ENCODE measurements around the gene LRRC56. TPM values are rescaled to one million over a fixed set of nuclear protein-coding genes. Genes with fewer than 3 reads are reported as not detected.

The LRRC56 gene
- total and polyA plus RNA-seq, 4 experiments from 2014 or later = 0.24 to 4.6 (median 3.0) TPM

- POLR2A ChIA-PET (ENCODE audit: partially characterized antibody) = interaction anchor here (7.1 to 7.5 kb wide), 2 partner anchors 9 to 12 kb away, joined by 56 to 62 read pairs; partner anchors contain the start of gene PHRF1
Measured at GRCh38 chr11:563812-564578, 26.7 kb downstream of the LRRC56 start.

DNA sequence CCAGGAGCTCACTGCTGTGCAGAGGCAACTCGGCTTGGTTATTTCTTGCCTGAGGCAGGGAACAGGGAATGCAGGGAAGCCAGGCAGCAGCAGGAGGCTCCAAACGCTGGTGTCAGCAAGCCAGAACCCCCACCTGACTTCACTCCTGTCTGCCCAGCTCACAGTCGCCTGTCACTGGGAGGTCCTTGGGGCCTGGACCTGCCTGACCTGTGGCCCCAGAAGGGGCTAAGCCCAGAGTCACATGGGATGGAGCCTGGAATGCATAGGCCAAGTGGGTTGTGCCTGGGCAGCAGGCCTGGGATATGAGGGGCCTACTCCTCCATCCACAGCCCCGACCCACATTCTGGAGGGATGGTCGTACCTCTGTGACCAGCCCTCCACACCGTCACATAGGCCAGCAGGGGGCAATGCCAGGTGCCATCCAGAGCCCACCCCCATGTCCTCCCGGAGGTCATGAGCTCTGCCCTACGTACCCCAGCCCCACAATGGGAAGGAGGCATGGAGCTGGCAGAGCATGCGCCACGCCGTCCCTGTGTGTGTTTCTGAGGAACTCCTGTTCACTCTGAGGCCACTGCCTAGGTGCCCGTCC lies 28.7 kb downstream of the LRRC56 start:
- no peak overlapping the region for H3K4me3 ChIP-seq (ENCODE audit: low read length in 2 of 2)
- intact Hi-C loops (cut with micrococcal nuclease) = no loop called here
- H3K27me3 ChIP-seq (ENCODE audit: insufficient read depth, low read length) = no peaks in the 10 kb centered on the region
- no peaks in the 10 kb centered on the region for H3K9me3 ChIP-seq (ENCODE audit: control insufficient read depth in 1 of 2, low read length in 2 of 2)
- no peaks in the 10 kb centered on the region for H3K27me3 Mint-ChIP-seq
- H3K4me3 Mint-ChIP-seq = no peak overlapping the region
- H3K4me1 Mint-ChIP-seq = peaks cover 4 to 12% (median 10%) of the 10 kb centered on the region in 4 donors
- peak overlapping the region in 2 of 7 donors; percentile 29 to 87 for H3K27ac Mint-ChIP-seq
- ChIA-PET CTCF (ENCODE audit: partially characterized antibody) (interaction anchor here (0.6 to 2.4 kb wide), 3 partner anchors 11 to 129 kb away, joined by 3 to 10 read pairs (median 4); partner anchors contain the start of genes DEAF1 and TMEM80), POLR2A (ENCODE audit: partially characterized antibody) (interaction anchor here (1.1 to 7.5 kb wide), 5 partner anchors 9 to 231 kb away, joined by 3 to 62 read pairs (median 4); partner anchors contain the start of genes HRAS and PHRF1)
- no peaks in the 10 kb centered on the region for H3K36me3 ChIP-seq (ENCODE audit: insufficient read depth, low read length)
- no peaks in the 10 kb centered on the region for H3K9me3 Mint-ChIP-seq
- H3K4me1 ChIP-seq (ENCODE audit: insufficient read depth, low read length) = peaks cover 22% of the 10 kb centered on the region
- no peak overlapping the region for H3K27ac ChIP-seq (ENCODE audit: low read depth, low read length)
- H3K36me3 Mint-ChIP-seq = peaks cover 0 to 6% of the 10 kb centered on the region in 2 donors
- DNase-seq = peak in 1 of 5 donors; percentile 34

More at GRCh38 chr11:563812-564578, 26.7 kb downstream of the LRRC56 start:
- no peaks in the 10 kb centered on the region for H3K9me3 Mint-ChIP-seq
- no peaks in the 10 kb centered on the region for H3K36me3 ChIP-seq (ENCODE audit: insufficient read depth, low read length)
- CTCF ChIA-PET (ENCODE audit: partially characterized antibody) = interaction anchor here (2.4 kb wide), 1 partner anchor 9 kb away, joined by 10 read pairs; no protein-coding TSS in a partner anchor
- peaks cover 0 to 6% of the 10 kb centered on the region in 2 donors for H3K36me3 Mint-ChIP-seq
- no peak overlapping the region for H3K4me3 ChIP-seq (ENCODE audit: low read length in 2 of 2)
- intact Hi-C loops (cut with micrococcal nuclease) = no loop called here
- H3K9me3 ChIP-seq (ENCODE audit: control insufficient read depth in 1 of 2, low read length in 2 of 2) = no peaks in the 10 kb centered on the region
- H3K27ac ChIP-seq (ENCODE audit: low read depth, low read length) = no peak overlapping the region
- DNase-seq = peak in 1 of 5 donors; percentile 21
- peak overlapping the region in 2 of 7 donors; percentile 52 to 68 for H3K27ac Mint-ChIP-seq
- no peaks in the 10 kb centered on the region for H3K27me3 ChIP-seq (ENCODE audit: insufficient read depth, low read length)
- H3K4me1 Mint-ChIP-seq = peaks cover 8 to 21% (median 15%) of the 10 kb centered on the region in 4 donors
- peak overlapping the region in 2 of 8 donors; percentile 29 to 35 for H3K4me3 Mint-ChIP-seq
- peaks cover 23% of the 10 kb centered on the region for H3K4me1 ChIP-seq (ENCODE audit: insufficient read depth, low read length)
- H3K27me3 Mint-ChIP-seq = no peaks in the 10 kb centered on the region

- Mint-ChIP-seq H3K27ac (peak overlapping the region; percentile 74 to 93 (median 84)), H3K4me3 (peak overlapping the region; percentile 61 to 77 (median 74)), H3K4me1 (peaks cover 0 to 6% (median 5%) of the 10 kb centered on the region in 4 donors), H3K27me3 (no peaks in the 10 kb centered on the region), H3K36me3 (peaks cover 0 to 4% of the 10 kb centered on the region in 2 donors), H3K9me3 (no peaks in the 10 kb centered on the region)
- no peaks in the 10 kb centered on the region for H3K9me3 ChIP-seq (ENCODE audit: control insufficient read depth in 1 of 2, low read length in 2 of 2)
- H3K27me3 ChIP-seq (ENCODE audit: insufficient read depth, low read length) = no peaks in the 10 kb centered on the region
- ChIA-PET CTCF (ENCODE audit: partially characterized antibody) (no interaction called here), POLR2A (ENCODE audit: partially characterized antibody) (interaction anchor here (1.0 to 7.5 kb wide), 8 partner anchors 8 to 159 kb away, joined by 3 to 62 read pairs (median 6); partner anchors contain the start of genes DEAF1, LRRC56, PHRF1 and TMEM80)
- no peak overlapping the region for H3K27ac ChIP-seq (ENCODE audit: low read depth, low read length)
- intact Hi-C loops (cut with micrococcal nuclease) = no loop called here
- no peaks in the 10 kb centered on the region for H3K36me3 ChIP-seq (ENCODE audit: insufficient read depth, low read length)
- peaks cover 14% of the 10 kb centered on the region for H3K4me1 ChIP-seq (ENCODE audit: insufficient read depth, low read length)
- H3K4me3 ChIP-seq (ENCODE audit: low read length in 2 of 2) = no peak overlapping the region
- DNase-seq = peak in 1 of 5 donors; percentile 30
Measured at GRCh38 chr11:567011-567628, 29.8 kb downstream of the LRRC56 start.

- Histone ChIP-seq H3K36me3 (ENCODE audit: insufficient read depth, low read length) (no peaks in the 10 kb centered on the region), H3K4me1 (ENCODE audit: insufficient read depth, low read length) (peaks cover 11% of the 10 kb centered on the region), H3K9me3 (ENCODE audit: control insufficient read depth in 1 of 2, low read length in 2 of 2) (no peaks in the 10 kb centered on the region), H3K4me3 (ENCODE audit: low read length in 2 of 2) (no peak overlapping the region), H3K27ac (ENCODE audit: low read depth, low read length) (no peak overlapping the region), H3K27me3 (ENCODE audit: insufficient read depth, low read length) (no peaks in the 10 kb centered on the region)
- ChIA-PET POLR2A (ENCODE audit: partially characterized antibody) (interaction anchor here (1.0 to 7.5 kb wide), 12 partner anchors 8 to 158 kb away, joined by 3 to 62 read pairs (median 6); partner anchors contain the start of genes DEAF1, LMNTD2, LRRC56 and PHRF1), CTCF (ENCODE audit: partially characterized antibody) (no interaction called here)
- DNase-seq = peak in 2 of 5 donors; percentile 22 to 66
- Mint-ChIP-seq H3K9me3 (no peaks in the 10 kb centered on the region), H3K36me3 (peaks cover 0 to 4% of the 10 kb centered on the region in 2 donors), H3K4me1 (peaks cover 0 to 6% (median 5%) of the 10 kb centered on the region in 4 donors), H3K4me3 (peak overlapping the region; percentile 61 to 77 (median 74)), H3K27me3 (no peaks in the 10 kb centered on the region), H3K27ac (peak overlapping the region; percentile 74 to 93 (median 84))
- intact Hi-C loops (cut with micrococcal nuclease) = loop anchor here (1.0 kb wide), 1 partner anchor 7 kb away; the partner anchor contains the start of genes LMNTD2 and RASSF7
Measured at GRCh38 chr11:567629-568292, 30.4 kb downstream of the LRRC56 start.

DNA sequence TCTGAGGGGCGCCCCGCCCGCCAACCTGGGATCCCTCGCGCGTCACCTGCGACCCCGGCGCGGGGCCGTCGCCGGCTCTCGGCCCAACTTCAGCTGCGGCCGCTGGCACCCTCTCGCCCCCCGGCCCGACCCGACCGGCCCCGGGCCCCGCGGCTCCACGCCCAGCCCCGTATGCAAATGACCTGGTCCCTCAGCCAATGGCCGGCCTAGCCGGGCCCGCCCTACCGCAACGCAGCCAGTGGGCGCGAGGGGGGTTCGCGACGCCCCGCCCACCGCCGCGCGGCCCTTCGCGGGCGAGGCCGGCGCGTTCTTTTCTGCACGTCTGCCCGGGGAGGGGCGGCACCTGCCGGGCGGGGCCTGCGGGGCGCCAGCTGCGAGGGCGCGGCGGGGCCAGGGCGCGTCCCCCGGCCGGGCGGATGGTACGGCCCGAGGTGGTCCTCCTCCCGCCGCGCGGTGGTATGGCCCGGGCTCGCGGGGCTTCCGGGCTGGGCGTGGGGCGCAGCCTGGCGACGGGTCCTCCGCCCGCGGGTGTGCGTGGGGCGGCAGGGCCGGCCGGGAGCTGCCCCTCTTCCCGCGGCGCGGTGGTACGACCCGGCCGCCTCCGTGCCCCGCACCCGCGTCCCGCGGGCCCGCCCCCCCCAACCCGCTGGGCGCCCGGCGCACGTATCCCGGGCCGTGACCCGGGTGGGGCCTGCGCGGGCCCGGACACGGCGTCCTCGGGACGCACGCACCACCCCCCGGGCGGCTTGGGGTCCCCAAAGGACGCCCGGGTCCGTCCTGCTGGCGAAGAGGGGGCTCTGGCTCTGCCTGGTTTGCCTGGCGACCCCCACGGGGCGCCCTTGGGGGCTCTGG lies 31.2 kb downstream of the LRRC56 start:
- DNase-seq = peak; percentile 90 to 97 (median 95)
- Histone ChIP-seq H3K36me3 (ENCODE audit: insufficient read depth, low read length) (no peaks in the 10 kb centered on the region), H3K27ac (ENCODE audit: low read depth, low read length) (peak overlapping the region; percentile 48), H3K4me1 (ENCODE audit: insufficient read depth, low read length) (peaks cover 15% of the 10 kb centered on the region), H3K27me3 (ENCODE audit: insufficient read depth, low read length) (no peaks in the 10 kb centered on the region), H3K4me3 (ENCODE audit: low read length in 2 of 2) (peak overlapping the region in 1 of 2 donors; percentile 58), H3K9me3 (ENCODE audit: control insufficient read depth in 1 of 2, low read length in 2 of 2) (no peaks in the 10 kb centered on the region)
- H3K4me3 Mint-ChIP-seq = peak overlapping the region; percentile 70 to 85 (median 76)
- H3K36me3 Mint-ChIP-seq = peaks cover 0 to 2% of the 10 kb centered on the region in 2 donors
- H3K27ac Mint-ChIP-seq = no peak overlapping the region
- POLR2A ChIA-PET (ENCODE audit: partially characterized antibody) = interaction anchor here (0.7 to 7.5 kb wide), 14 partner anchors 7 to 157 kb away, joined by 3 to 62 read pairs (median 6); partner anchors contain the start of genes DEAF1, HRAS, LMNTD2 and RNH1
- H3K9me3 Mint-ChIP-seq = no peaks in the 10 kb centered on the region
- H3K4me1 Mint-ChIP-seq = peaks cover 0 to 6% (median 5%) of the 10 kb centered on the region in 4 donors
- intact Hi-C loops (cut with micrococcal nuclease) = loop anchor here (1.0 kb wide), 1 partner anchor 8 kb away; the partner anchor contains the start of genes LMNTD2 and RASSF7
- CTCF ChIA-PET (ENCODE audit: partially characterized antibody) = no interaction called here
- no peaks in the 10 kb centered on the region for H3K27me3 Mint-ChIP-seq

Measured in CD4-positive, alpha-beta memory T cell (primary cell).